Measurements from ENCODE around the gene CRTC1.

- TF ChIP-seq CTCF (IDR thresholded peaks at IDR 0.05) (no peak), POLR2A (IDR thresholded peaks at IDR 0.05) (no peak)
Observed at GRCh38 chr19:18637673-18638630, 45.5 kb upstream of the CRTC1 start.
